CD4-positive, alpha-beta T cell (primary cell): ENCODE measurements around the gene OXSR1. TPM values are rescaled to one million over a fixed set of nuclear protein-coding genes. Genes with fewer than 3 reads are reported as not detected.

ENCODE experiments used
- ATAC-seq: fragments of 200-7000 bp; cut with Tn5 transposase; one replicate; pipeline ENCODE4 v1.10.0; 2022; ENCODE audit warnings: mild to moderate bottlenecking; ENCODE audit not compliant: poor library complexity
- CTCF ChIA-PET: fragments of 350-600 bp; sonication (Branson Sonifier 250); formaldehyde crosslinking; loops from one replicate; lab custom pipeline; 2021; ENCODE audit warnings: antibody characterized with exemption, inconsistent platforms; lab: Charles Lee
- POLR2A ChIA-PET: fragments of 350-600 bp; sonication (Branson Sonifier 250); formaldehyde crosslinking; loops from one replicate; lab custom pipeline; 2021; ENCODE audit warnings: antibody characterized with exemption, inconsistent platforms; lab: Charles Lee
- DNase-seq, 14 experiments: peaks; one replicate each; pipeline ENCODE4 v3.0.0-alpha.2; 2013 to 2020; ENCODE audit warnings: mixed read lengths in 2 of 14
- H3K27ac ChIP-seq, 2 donors: one replicate each; pipeline versions ENCODE4 v1.5.1 to v1.7.0; 2013; ENCODE audit warnings: low read length in 2 of 2, low read depth in 1 of 2, mild to moderate bottlenecking in 1 of 2
- H3K27me3 ChIP-seq, 2 experiments: 1 replicate in 1 of 2; 2 replicates in 1 of 2; pipeline versions ENCODE4 v1.6.1 to v1.7.0; 2013; ENCODE audit warnings: low read length in 2 of 2, control low read depth in 1 of 2, mild to moderate bottlenecking in 1 of 2, moderate library complexity in 1 of 2; ENCODE audit not compliant: insufficient read depth in 2 of 2, control insufficient read depth in 1 of 2
- H3K36me3 ChIP-seq: one replicate; pipeline ENCODE4 v1.6.1; 2013; ENCODE audit warnings: low read length, control low read depth; ENCODE audit not compliant: insufficient read depth
- H3K4me1 ChIP-seq: one replicate; pipeline ENCODE4 v1.6.1; 2013; ENCODE audit warnings: low read length, control low read depth; ENCODE audit not compliant: insufficient read depth
- H3K4me3 ChIP-seq: one replicate; pipeline ENCODE4 v1.5.1; 2013; ENCODE audit warnings: mild to moderate bottlenecking, low read length, moderate library complexity
- H3K9me3 ChIP-seq, 2 experiments: 1 replicate in 1 of 2; 2 replicates in 1 of 2; pipeline versions ENCODE4 v1.6.1 to v1.7.0; 2013; ENCODE audit warnings: low read length in 2 of 2, mild to moderate bottlenecking in 2 of 2, control low read depth in 1 of 2, moderate library complexity in 1 of 2; ENCODE audit not compliant: control insufficient read depth in 1 of 2, insufficient read depth in 1 of 2
- H3K27ac Mint-ChIP-seq: one replicate; pipeline ENCODE4 v1.8.0; 2020; ENCODE audit warnings: mixed read lengths
- H3K27me3 Mint-ChIP-seq: one replicate; pipeline ENCODE4 v1.8.0; 2021; ENCODE audit warnings: mixed read lengths
- H3K36me3 Mint-ChIP-seq: one replicate; pipeline ENCODE4 v1.8.0; 2021; ENCODE audit warnings: low read depth, mixed read lengths
- H3K4me1 Mint-ChIP-seq: one replicate; pipeline ENCODE4 v1.8.0; 2021; ENCODE audit warnings: low read depth, mixed read lengths
- H3K4me3 Mint-ChIP-seq: one replicate; pipeline ENCODE4 v1.8.0; 2020; ENCODE audit warnings: mild to moderate bottlenecking, mixed read lengths
- H3K9me3 Mint-ChIP-seq: one replicate; pipeline ENCODE4 v1.8.0; 2020; ENCODE audit warnings: mixed read lengths
- CTCF ChIP-seq: fragments of 200-600 bp; IDR thresholded peaks from one replicate; pipeline ENCODE4 v1.8.0; 2022; ENCODE audit warnings: antibody characterized with exemption, mild to moderate bottlenecking
- intact Hi-C, 2 experiments: fragments of 100-400 bp; cut with DNase I in 1 of 2; cut with micrococcal nuclease in 1 of 2; formaldehyde crosslinking; loops; one replicate each; pipeline versions ENCODE4 v1.15.1 to v1.9.0; 2023 to 2025; cut with DNase I, micrococcal nuclease
- total RNA-seq, 174 experiments: library from RNA in 2 of 174; stranded (reverse) in 2 of 174; gene quantifications; one replicate each; pipeline ENCODE4 v1.2.3 and lab custom pipeline; 2021 to 2026

The OXSR1 gene
- total RNA-seq, 2 experiments from 2014 or later, result 28.3 to 30.3 TPM

- H3K27me3 ChIP-seq, result no peaks in the 10 kb centered on the region
- intact Hi-C loops, result no loop called here
Measured at GRCh38 chr3:38173834-38174418, 8.6 kb downstream of the OXSR1 start.

GRCh38 chr3:38177181-38177580 is 11.8 kb downstream of the OXSR1 start:
- Mint-ChIP-seq H3K27me3 (no peaks in the 10 kb centered on the region), H3K36me3 (peaks cover 15% of the 10 kb centered on the region), H3K4me3 (no peak overlapping the region), H3K27ac (peak overlapping the region; percentile 18), H3K9me3 (no peaks in the 10 kb centered on the region), H3K4me1 (peaks cover 40% of the 10 kb centered on the region)
- peaks cover 11% of the 10 kb centered on the region for H3K36me3 ChIP-seq
- ATAC-seq (no peak), DNase-seq (no peak)
- POLR2A ChIA-PET, result no interaction called here
- no peak overlapping the region for H3K4me3 ChIP-seq
- TF ChIP-seq CTCF, result no peak
- H3K4me1 ChIP-seq, result peaks cover 15% of the 10 kb centered on the region
- CTCF ChIA-PET, result no interaction called here
- no peaks in the 10 kb centered on the region for H3K9me3 ChIP-seq
- intact Hi-C loops, result no loop called here
- no peak overlapping the region for H3K27ac ChIP-seq
- no peaks in the 10 kb centered on the region for H3K27me3 ChIP-seq

More at GRCh38 chr3:38173834-38174418, 8.6 kb downstream of the OXSR1 start:
- Histone ChIP-seq H3K9me3 (no peaks in the 10 kb centered on the region), H3K4me3 (no peak overlapping the region), H3K27ac (no peak overlapping the region), H3K36me3 (peaks cover 2% of the 10 kb centered on the region), H3K4me1 (peaks cover 21% of the 10 kb centered on the region)
- ChIA-PET POLR2A (interaction anchor here (1.9 to 2.3 kb wide), 2 partner anchors 9 to 37 kb away, joined by 5 to 10 read pairs; partner anchors contain the start of genes ACAA1 and OXSR1), CTCF (no interaction called here)
- ATAC-seq (no peak), DNase-seq (peak in 1 of 14 experiments; percentile 37)
- no peak for TF ChIP-seq CTCF
- Mint-ChIP-seq H3K4me3 (peak overlapping the region; percentile 1), H3K27ac (peak overlapping the region; percentile 4), H3K27me3 (no peaks in the 10 kb centered on the region), H3K9me3 (no peaks in the 10 kb centered on the region), H3K36me3 (peaks cover 6% of the 10 kb centered on the region), H3K4me1 (peaks cover 66% of the 10 kb centered on the region)

DNA sequence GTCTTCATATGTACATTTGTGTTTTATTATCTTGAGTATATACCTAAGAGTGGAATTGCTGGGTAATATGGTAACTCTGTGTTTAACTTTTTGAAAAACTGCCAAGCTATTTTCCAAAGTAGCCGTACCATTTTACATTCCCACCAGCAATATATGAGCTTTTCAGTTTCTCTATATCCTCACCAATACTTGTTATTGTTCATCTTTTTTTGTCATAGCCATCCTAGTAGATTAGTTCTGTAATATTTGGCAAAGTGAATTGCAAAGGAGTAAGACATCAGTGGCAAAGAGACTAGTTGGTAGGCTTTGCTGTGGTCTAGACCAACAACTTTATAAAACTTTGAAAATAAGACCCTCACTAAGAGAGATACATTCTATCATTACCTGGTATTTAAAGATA is 21.4 kb downstream of the OXSR1 start:
- H3K4me1 ChIP-seq, result no peaks in the 10 kb centered on the region
- POLR2A ChIA-PET, result no interaction called here
- no peak overlapping the region for H3K27ac ChIP-seq
- Mint-ChIP-seq H3K4me3 (no peak overlapping the region), H3K9me3 (no peaks in the 10 kb centered on the region), H3K27me3 (no peaks in the 10 kb centered on the region), H3K27ac (no peak overlapping the region), H3K4me1 (no peaks in the 10 kb centered on the region), H3K36me3 (peaks cover 52% of the 10 kb centered on the region)
- no peak overlapping the region for H3K4me3 ChIP-seq
- no peak for TF ChIP-seq CTCF
- no peak for ATAC-seq
- CTCF ChIA-PET, result no interaction called here
- H3K36me3 ChIP-seq, result peaks cover 37% of the 10 kb centered on the region
- no peaks in the 10 kb centered on the region for H3K27me3 ChIP-seq
- H3K9me3 ChIP-seq, result no peaks in the 10 kb centered on the region
- intact Hi-C loops, result no loop called here
- no peak for DNase-seq
